Measurements from ENCODE around the gene PRICKLE2. TPM values are rescaled to one million over a fixed set of nuclear protein-coding genes. Genes with fewer than 3 reads are reported as not detected.

The PRICKLE2 gene
- total and polyA plus RNA-seq, 5 experiments from 2014 or later: not detected

DNA sequence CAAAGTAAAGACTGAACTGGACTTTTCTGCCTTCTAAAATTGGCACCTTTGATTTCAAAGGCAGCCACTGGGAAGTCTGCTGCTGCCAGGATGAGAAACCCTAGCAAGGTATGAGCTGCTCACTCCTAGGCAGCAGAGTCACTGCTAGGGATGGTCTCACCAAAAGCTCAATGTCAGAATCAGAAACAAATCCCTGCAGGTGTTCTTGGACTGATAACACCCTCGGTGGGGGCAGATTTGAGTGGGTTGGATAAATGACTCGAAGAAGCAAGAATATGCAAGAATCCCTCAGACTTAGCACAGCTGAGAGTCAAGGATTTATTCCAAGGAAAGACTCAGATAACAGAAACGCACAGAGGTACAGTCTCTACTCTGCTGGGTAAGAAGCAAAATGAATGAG, 90.4 kb downstream of the PRICKLE2 start:
- no peaks in the 10 kb centered on the region for H3K9me3 Mint-ChIP-seq
- POLR2A ChIA-PET: no interaction called here
- no peaks in the 10 kb centered on the region for H3K4me1 Mint-ChIP-seq

DNA sequence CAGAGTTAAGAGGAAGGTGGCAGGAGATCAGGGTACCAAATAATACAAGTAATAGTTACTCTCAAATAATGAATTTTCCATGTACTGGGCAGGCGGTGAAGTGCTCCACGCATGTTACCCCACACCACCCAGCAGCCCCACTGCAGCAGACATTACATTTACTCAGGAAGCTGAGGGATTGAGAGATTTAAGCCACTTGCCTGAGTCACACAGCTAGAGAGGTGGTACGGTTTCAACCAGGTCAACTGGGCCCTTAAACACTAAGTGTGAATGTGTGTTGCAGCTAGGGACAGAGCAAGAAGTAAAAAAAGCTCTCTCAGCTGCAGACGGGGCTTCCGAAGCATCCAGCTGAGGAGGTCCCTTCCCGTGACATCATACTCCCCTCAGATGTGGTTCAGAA, 91.3 kb downstream of the PRICKLE2 start:
- POLR2A ChIA-PET: no interaction called here
- ATAC-seq (no peak), DNase-seq (no peak)
- Mint-ChIP-seq H3K36me3 (no peaks in the 10 kb centered on the region), H3K27me3 (peaks cover 0 to 16% (median 3%) of the 10 kb centered on the region in 5 donors), H3K4me3 (no peak overlapping the region), H3K9me3 (no peaks in the 10 kb centered on the region), H3K27ac (no peak overlapping the region), H3K4me1 (no peaks in the 10 kb centered on the region)

More for the DNA sequence above, 90.4 kb downstream of the PRICKLE2 start:
- Mint-ChIP-seq H3K27me3 (peaks cover 0 to 19% (median 3%) of the 10 kb centered on the region in 5 donors), H3K36me3 (no peaks in the 10 kb centered on the region), H3K27ac (no peak overlapping the region), H3K4me3 (no peak overlapping the region)
- no peak for ATAC-seq
- no peak for DNase-seq

DNA sequence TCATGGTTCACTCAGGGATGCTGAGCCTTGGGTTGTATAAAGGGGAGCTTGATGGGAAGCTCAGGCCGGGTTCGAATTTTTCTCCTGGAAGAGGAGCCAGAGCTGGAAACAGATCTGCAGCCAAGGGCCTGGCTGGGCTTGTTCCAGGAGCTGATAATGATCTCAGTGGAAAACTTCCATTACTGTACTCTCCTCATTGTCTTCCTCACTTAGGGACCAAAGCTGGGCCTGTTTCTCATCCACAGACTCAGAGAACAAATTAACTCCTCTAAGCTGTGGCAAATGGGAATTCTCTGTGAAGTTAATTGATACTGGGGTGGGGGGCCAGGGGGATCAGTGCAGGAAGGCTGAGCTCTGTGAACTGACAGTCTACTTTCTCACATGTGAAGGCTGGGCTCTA, 92.0 kb downstream of the PRICKLE2 start:
- Mint-ChIP-seq H3K4me3 (no peak overlapping the region), H3K36me3 (no peaks in the 10 kb centered on the region), H3K27me3 (peaks cover 0 to 16% (median 3%) of the 10 kb centered on the region in 5 donors), H3K9me3 (no peaks in the 10 kb centered on the region), H3K4me1 (no peaks in the 10 kb centered on the region), H3K27ac (no peak overlapping the region)
- ATAC-seq (no peak), DNase-seq (no peak)
- POLR2A ChIA-PET: no interaction called here

DNA sequence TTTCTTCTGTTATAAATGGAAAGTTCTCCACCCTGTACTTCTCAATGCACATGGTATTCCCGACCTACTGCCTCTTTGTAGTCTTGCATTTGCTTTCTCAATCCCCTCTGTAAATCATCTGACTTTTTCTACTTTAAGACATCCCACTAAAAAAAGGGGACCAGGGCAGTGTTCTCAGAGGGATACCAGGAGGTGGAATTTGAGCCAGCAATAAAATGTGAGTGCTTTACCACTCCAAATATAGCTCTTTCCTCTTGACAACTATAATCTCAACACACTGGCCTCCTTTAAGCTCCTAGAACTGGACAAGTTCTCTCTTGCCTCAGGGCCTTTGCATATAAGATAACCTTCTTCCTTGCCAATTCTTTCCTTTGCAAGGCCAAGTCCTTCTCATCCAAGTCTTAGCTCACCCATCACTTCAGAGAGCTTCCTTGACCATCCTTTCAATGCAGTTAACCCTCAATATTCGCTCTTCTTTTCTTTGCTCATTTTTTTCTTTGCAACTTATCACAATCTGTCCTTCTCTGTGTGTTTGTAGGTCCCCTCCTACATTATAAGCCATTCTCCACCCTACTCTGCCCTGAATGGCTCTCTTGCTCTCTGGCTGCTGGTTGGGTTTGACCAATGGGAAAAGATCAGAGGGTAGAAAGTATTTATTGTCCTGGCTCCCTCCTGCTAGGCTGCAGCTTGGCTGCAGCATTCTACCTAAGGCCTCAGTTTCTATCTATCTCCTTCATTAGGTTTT, 93.4 kb downstream of the PRICKLE2 start:
- H3K27ac Mint-ChIP-seq: no peak overlapping the region
- no peaks in the 10 kb centered on the region for H3K36me3 Mint-ChIP-seq
- POLR2A ChIA-PET: no interaction called here
- peaks cover 0 to 25% (median 8%) of the 10 kb centered on the region in 5 donors for H3K27me3 Mint-ChIP-seq
- no peaks in the 10 kb centered on the region for H3K9me3 Mint-ChIP-seq
- no peak for ATAC-seq
- H3K4me1 Mint-ChIP-seq: no peaks in the 10 kb centered on the region
- H3K4me3 Mint-ChIP-seq: no peak overlapping the region
- no peak for DNase-seq

DNA sequence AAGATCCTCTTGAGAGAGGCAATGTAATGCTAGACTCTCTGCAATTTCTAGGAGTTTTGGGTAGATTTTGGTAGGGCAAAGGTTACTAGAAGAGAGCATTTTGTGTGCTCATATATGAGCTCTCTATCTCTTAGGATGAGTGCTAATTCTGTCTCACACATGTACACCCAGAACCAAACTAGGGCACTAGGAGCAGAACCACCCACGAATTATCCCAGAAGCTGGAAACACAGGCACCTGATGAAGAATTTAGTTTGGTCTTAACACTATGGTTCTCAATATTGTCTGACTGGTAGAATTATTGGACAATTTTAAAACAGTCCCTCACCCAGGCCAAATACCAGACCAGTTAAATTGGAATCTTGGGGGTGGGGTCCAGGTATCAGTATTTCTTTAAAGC, 94.8 kb downstream of the PRICKLE2 start:
- DNase-seq: no peak
- no peak for ATAC-seq

DNA sequence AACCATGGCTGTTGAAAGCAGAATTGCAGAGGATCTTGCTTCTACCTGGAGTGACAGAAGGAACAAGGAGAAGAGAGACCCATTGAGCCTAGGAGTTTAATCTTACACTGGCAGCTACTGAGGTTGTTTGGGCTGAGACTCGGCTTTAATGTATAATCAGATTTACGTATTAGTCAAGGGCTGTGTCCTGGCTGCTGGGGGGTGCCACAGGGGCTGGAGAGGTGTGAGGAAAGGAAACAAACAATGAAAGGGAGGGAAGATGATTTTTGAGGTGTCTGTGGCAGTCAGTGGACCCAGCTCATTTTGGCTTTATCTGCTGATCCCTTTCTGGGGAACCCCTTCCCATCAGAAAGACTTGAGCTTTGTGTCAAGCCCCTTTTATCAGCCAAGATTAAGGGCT, 95.7 kb downstream of the PRICKLE2 start:
- H3K4me3 Mint-ChIP-seq: no peak overlapping the region
- POLR2A ChIA-PET: no interaction called here
- peaks cover 0 to 16% (median 9%) of the 10 kb centered on the region in 5 donors for H3K27me3 Mint-ChIP-seq
- H3K27ac Mint-ChIP-seq: no peak overlapping the region
- DNase-seq (no peak), ATAC-seq (no peak)
- H3K4me1 Mint-ChIP-seq: no peaks in the 10 kb centered on the region
- H3K9me3 Mint-ChIP-seq: no peaks in the 10 kb centered on the region
- no peaks in the 10 kb centered on the region for H3K36me3 Mint-ChIP-seq

More for the DNA sequence above, 94.8 kb downstream of the PRICKLE2 start:
- Mint-ChIP-seq H3K27me3 (peaks cover 0 to 20% (median 9%) of the 10 kb centered on the region in 5 donors), H3K9me3 (no peaks in the 10 kb centered on the region), H3K4me1 (no peaks in the 10 kb centered on the region), H3K36me3 (no peaks in the 10 kb centered on the region), H3K4me3 (no peak overlapping the region), H3K27ac (no peak overlapping the region)
- POLR2A ChIA-PET: no interaction called here

DNA sequence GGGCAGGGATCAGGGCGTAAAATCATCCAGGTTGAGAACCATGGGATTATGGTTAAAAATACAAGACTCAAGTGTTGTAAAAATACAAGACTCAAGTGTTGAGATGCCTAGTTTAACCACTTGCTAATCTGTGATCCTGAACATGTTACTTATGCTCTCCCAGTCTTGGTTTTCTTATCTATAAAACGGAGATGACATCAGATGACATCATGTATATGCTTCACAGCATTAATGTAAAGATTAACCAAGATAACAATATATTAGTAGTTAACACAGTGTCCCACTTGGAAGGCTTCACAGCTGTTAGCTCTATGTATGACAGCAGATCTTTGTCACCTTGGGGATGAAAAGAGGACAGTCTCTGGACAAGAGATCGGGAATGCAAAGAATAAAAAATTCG, 96.2 kb downstream of the PRICKLE2 start:
- no peak for ATAC-seq

DNA sequence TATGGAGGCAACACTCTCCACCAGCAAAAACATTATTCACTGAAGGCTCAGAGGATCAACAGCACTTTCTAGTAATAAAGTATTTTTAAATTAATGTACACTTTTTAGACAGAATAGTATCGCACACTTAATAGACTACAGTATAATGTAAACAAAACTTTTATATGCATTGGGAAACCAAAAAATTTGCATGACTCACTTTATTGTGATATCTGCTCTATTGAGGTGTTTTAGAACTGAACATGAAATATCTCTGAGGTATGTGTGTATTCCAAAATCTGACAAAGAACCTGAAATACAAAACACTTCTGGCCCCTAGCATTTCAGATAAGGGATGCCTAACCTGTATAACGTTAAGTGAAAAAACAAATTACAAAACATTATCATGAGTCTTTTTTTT, 99.7 kb downstream of the PRICKLE2 start:
- H3K36me3 Mint-ChIP-seq: no peaks in the 10 kb centered on the region
- H3K4me1 Mint-ChIP-seq: no peaks in the 10 kb centered on the region
- no peak for ATAC-seq
- peaks cover 0 to 2% (median 0%) of the 10 kb centered on the region in 9 donors for H3K9me3 Mint-ChIP-seq
- peaks cover 2 to 15% (median 9%) of the 10 kb centered on the region in 5 donors for H3K27me3 Mint-ChIP-seq
- no peak overlapping the region for H3K4me3 Mint-ChIP-seq
- POLR2A ChIA-PET: no interaction called here
- no peak overlapping the region for H3K27ac Mint-ChIP-seq
- DNase-seq: no peak

More for the DNA sequence above, 96.2 kb downstream of the PRICKLE2 start:
- H3K4me1 Mint-ChIP-seq: no peaks in the 10 kb centered on the region
- no peak for DNase-seq
- H3K27ac Mint-ChIP-seq: no peak overlapping the region
- peaks cover 0 to 15% (median 9%) of the 10 kb centered on the region in 5 donors for H3K27me3 Mint-ChIP-seq
- POLR2A ChIA-PET: no interaction called here
- no peak overlapping the region for H3K4me3 Mint-ChIP-seq
- H3K36me3 Mint-ChIP-seq: no peaks in the 10 kb centered on the region
- no peaks in the 10 kb centered on the region for H3K9me3 Mint-ChIP-seq

DNA sequence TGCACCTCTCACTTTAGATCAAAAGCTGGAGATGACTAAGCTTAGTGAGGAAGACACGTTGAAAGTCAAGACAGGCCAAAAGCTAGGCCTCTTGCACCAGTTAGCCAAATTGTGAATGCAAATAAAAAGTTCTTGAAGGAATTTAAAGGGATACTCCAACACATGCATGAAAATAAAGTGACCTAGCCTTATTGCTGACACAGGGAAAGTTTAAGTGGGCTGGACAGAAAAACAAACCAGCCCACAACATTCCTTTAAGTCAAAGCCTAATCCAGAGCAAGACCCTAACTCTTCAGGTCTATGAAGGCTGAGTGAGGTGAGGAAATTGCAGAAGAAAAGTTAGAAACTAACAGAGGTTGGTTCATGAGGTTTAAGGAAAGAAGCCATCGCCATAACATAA, 101.3 kb downstream of the PRICKLE2 start:
- Mint-ChIP-seq H3K9me3 (peaks cover 0 to 9% (median 5%) of the 10 kb centered on the region in 9 donors), H3K4me1 (no peaks in the 10 kb centered on the region), H3K27ac (no peak overlapping the region), H3K36me3 (no peaks in the 10 kb centered on the region), H3K27me3 (peaks cover 4 to 15% (median 9%) of the 10 kb centered on the region in 5 donors), H3K4me3 (no peak overlapping the region)
- POLR2A ChIA-PET: no interaction called here
- ATAC-seq (no peak), DNase-seq (no peak)

DNA sequence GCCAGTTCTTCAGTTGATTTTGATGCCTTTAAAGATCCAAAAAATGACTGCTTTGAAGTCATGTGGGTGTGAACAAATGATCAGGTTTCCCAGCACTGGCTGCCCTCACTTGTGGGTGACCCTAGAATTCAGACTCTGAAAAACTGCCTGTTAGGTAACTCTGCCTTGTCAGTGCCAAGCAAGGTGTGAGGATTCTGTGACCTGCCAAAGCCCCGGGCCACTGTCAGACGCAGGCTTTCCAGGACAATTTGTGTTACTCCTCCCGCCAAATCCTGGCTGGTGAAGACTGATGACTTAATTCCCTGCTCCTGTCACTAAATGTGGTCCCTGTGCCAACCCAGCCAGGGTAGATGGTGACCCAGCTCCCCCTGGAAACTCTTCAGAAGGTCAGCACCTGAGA, 102.8 kb downstream of the PRICKLE2 start:
- Mint-ChIP-seq H3K27ac (no peak overlapping the region), H3K4me1 (no peaks in the 10 kb centered on the region)
- POLR2A ChIA-PET: no interaction called here

DNA sequence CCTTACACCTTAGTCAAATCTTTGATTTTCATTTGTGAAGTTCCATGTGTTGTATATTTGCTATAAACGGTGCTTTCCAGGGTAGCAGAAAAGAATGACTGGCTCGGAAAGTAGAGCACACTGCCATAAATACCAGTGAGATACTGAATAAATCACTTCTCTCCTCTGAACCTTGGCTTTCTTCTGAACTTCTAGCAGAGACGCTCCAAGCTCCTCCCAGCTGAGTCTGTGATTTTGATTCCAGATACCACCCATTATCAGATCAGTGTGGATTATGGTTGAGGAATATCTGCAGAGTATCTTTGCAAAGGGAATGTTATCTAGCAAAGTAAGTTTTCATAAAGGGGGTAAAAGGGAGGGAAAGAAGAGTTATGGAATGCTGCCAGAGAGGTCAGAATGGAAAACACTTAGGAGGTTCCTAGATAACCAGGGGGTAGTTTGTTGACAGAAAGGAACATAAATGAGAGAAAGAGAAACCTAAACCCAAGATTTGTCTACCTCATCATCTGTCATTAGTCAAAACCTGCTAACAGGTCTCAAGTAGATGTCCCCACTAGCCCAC, 103.4 kb downstream of the PRICKLE2 start:
- DNase-seq (no peak), ATAC-seq (no peak)
- Mint-ChIP-seq H3K4me3 (no peak overlapping the region), H3K36me3 (no peaks in the 10 kb centered on the region), H3K4me1 (no peaks in the 10 kb centered on the region), H3K9me3 (peaks cover 0 to 15% (median 7%) of the 10 kb centered on the region in 9 donors), H3K27ac (no peak overlapping the region), H3K27me3 (peaks cover under 1 to 8% (median 4%) of the 10 kb centered on the region in 5 donors)
- POLR2A ChIA-PET: no interaction called here

More for the DNA sequence above, 102.8 kb downstream of the PRICKLE2 start:
- DNase-seq: no peak
- Mint-ChIP-seq H3K9me3 (peaks cover 0 to 15% (median 7%) of the 10 kb centered on the region in 9 donors), H3K36me3 (no peaks in the 10 kb centered on the region), H3K4me3 (no peak overlapping the region), H3K27me3 (peaks cover 4 to 9% (median 7%) of the 10 kb centered on the region in 5 donors)
- no peak for ATAC-seq

DNA sequence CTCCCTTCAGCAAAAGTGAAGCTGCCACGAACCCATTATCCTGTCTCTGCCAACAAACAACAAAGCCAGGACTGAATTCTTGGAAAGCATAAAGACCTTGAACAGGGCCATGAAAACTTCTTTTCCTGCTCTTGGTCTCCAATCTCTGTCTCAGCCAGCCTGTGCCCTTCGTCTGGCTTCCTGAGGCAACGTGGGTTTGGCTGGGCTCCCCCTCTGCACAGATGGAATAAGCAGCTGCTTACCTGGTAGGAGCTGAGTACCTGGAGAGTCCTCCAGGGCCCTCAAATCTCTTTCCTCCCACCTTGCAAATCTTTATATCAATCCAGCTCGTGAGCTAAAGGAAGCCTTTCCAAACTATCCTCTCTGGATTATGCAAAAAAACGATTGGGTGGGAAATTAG, 104.4 kb downstream of the PRICKLE2 start:
- Mint-ChIP-seq H3K27me3 (peaks cover 0 to 8% (median 4%) of the 10 kb centered on the region in 5 donors), H3K4me3 (no peak overlapping the region), H3K27ac (no peak overlapping the region), H3K9me3 (peaks cover 0 to 16% (median 8%) of the 10 kb centered on the region in 9 donors), H3K4me1 (no peaks in the 10 kb centered on the region), H3K36me3 (no peaks in the 10 kb centered on the region)
- ATAC-seq (no peak), DNase-seq (no peak)
- POLR2A ChIA-PET: no interaction called here

DNA sequence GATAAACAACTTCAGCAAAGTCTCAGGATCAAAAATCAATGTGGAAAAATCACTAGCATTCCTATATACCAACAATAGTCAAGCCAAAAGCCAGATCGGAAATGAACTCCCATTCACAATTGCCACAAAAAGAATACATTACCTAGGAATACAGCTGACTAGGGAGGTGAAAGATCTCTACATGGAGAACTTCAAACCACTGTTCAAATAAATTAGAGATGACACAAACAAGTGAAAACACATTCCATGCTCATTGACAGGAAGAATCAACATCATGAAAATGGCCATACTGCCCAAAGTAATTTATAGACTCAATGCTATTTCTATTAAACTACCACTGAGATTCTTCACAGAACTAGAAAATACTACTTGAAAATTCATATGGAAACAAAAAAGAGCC, 107.8 kb downstream of the PRICKLE2 start:
- Mint-ChIP-seq H3K27me3 (peaks cover 2 to 27% (median 8%) of the 10 kb centered on the region in 5 donors), H3K36me3 (peaks cover 0 to 4% (median 0%) of the 10 kb centered on the region in 3 donors), H3K4me3 (no peak overlapping the region), H3K4me1 (no peaks in the 10 kb centered on the region), H3K27ac (no peak overlapping the region), H3K9me3 (peaks cover 9 to 37% (median 21%) of the 10 kb centered on the region in 9 donors)
- ATAC-seq (no peak), DNase-seq (no peak)
- POLR2A ChIA-PET: no interaction called here
